ENCODE measurements around the gene WFS1.

The WFS1 gene

DNA sequence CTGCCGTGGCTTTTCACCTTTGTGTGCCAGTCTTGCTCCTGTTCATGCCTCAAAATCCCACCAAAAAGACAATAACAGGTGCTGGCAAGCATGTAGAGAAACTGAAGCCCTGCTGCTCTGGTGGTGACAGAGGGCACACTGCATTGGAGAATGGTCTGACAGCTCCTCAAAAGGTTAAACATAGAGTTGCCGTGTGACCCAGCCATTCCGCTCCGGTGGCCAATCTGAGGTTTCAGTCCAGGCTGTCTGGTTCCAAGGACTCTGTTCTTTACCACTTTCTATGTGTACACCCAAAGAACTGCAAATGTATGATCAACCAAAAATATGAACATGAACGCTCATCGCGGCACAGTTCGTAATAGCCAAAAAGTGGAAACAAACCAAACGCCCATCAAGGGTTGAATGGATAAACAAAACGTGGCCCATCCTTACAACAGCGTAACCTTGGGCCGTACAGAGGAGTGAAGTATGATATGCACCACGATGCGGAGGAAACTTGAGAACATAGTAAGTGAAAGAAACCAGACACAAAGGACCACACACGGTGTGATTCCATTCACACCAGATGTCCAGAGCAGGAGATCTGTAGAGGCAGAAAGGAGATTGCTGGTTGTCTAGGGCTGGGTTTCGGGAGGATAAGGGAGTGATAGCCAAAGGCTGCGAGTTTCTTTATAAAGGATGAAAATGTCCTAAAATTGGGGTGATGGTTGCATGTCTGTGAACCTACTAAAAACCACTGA is 33.6 kb upstream of the WFS1 start:
- DNase-seq = no peak

DNA sequence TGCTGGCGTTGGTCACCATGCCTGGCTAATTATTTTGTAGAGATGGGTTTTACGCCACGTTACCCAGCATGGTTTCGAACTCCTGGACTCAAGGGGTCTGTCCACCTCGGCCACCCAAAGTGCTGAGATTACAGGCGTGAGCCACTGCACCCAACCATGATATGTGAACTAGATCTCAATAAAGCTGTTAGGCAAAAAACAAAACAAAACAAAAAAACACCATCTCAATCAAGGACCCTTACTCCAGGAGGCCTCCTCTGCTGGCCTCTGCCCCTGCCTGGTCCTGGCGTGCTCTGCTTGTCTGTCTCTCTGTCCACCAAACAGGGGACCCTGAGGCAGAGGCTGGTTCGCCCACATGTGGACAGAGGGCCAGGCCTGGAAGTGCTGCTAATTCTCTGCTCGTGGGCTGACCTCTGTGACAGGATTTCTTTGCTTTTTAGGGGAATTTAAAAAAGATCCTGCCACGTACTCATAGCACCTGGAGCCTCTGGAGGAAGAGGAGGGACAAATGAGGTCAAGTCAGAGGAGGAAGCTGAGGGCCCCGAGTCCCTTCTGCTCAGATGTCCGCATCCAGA is 32.7 kb upstream of the WFS1 start:
- no peak for DNase-seq

DNA sequence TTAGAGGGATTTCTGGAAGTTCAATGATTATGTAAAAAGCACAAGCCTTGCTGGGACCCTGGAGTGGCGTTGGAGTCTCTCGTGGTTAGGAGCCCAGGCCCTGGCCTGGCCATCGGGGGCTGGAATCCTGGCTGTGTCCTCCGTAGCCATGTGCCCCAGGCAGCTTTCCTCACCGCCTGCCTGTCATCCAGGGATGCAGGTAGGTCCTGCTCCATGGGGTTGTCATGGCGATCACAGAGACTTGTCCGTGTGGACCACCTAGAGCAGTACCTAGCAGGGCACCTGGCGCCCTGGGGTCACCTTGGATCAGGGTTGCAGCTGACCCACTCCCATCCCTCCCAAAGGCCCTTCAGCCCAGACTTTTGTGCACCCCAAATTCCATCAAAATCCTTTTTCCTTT is 30.2 kb upstream of the WFS1 start:
- DNase-seq = no peak

DNA sequence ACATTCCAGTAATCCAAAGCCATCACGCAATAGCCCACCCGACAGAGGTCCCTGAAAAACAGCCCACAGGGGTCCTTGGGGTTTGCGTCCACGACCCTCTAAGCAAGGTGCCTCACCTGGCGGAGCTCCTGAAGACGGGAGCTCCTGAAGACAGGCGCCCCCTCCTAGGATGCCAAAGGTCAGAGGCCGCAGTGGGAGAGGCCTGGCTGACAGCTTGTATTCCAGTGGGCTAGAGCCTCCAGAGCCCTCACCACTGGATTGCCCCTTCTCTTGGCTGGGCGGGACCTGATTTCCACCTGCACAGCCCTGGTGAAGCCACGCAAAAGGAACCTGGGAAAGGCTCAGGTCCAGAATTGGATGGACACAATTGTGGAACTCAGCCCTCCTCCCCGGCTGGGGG is 29.7 kb upstream of the WFS1 start:
- no peak for DNase-seq

DNA sequence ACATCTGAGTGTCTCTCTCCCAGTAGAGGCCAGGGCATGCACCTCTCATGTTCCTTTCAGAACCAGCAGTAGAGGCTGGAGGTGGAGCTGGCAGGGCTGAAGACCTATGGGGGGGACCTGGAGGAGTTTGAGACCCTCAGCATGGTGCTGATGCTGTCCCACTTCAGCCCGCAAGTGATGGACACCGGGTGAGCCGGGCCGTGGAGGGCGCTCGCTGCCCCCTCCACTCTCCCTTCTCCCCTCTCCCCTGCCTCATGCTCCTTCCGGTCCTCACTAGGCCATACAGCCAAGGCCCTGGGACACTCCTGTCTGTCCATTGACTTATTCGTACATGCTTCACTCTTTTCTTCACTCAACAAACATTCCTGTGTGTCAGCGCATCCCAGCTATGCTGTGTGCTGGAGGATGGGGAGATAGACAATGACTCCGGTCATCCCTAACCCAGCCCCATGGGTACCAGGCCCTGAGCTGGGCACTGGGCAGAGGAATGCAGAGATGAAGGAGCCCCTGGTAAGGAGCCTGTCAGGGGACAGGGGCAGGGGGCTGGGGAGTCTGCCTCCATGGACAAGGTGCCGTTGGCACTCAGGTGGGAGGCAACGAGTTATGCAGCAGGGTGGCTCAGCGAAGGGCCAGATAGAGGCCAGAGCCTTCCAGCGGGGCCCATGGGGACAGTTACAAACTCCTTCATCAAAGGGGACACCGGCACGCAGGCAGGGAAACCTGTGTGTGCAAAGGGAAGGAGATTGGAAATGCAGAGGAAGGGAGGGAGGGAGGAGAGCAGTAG is 28.4 kb upstream of the WFS1 start:
- no peak for DNase-seq

DNA sequence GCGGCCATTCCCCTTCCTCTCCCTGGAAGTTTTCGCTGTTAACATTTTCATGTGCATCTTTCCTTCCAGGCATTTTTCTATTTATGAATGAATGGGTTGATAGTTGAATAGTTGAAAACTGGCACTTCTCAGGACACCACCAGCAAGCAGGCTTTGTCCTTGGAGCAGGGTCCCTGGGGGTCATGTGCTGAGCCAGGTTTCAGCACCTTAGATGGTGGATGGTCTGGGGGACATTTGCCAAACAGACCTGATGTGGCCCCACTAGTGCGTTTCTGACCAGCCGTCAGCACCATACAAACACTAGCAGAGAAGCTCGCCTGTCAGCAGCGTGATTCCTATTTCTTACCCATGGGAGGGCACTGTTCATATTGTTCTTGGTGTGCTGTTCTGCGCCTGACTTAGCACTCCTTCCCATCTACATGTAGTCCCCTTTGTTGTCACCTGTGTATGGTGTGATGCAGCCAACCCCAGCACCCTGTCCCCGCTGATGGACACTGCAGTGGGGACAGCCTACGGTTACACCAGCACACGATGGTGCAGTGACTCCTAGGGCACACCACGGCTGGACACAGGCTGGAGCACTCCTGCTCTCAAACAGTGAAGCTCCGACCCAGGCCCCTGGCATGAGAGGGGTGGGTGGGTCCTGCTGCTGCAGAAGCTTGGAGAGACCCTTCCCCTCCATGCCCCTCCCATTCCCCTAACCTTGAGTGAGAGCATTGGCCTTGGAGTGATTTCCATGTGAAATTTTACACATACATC is 27.2 kb upstream of the WFS1 start:
- DNase-seq = no peak

DNA sequence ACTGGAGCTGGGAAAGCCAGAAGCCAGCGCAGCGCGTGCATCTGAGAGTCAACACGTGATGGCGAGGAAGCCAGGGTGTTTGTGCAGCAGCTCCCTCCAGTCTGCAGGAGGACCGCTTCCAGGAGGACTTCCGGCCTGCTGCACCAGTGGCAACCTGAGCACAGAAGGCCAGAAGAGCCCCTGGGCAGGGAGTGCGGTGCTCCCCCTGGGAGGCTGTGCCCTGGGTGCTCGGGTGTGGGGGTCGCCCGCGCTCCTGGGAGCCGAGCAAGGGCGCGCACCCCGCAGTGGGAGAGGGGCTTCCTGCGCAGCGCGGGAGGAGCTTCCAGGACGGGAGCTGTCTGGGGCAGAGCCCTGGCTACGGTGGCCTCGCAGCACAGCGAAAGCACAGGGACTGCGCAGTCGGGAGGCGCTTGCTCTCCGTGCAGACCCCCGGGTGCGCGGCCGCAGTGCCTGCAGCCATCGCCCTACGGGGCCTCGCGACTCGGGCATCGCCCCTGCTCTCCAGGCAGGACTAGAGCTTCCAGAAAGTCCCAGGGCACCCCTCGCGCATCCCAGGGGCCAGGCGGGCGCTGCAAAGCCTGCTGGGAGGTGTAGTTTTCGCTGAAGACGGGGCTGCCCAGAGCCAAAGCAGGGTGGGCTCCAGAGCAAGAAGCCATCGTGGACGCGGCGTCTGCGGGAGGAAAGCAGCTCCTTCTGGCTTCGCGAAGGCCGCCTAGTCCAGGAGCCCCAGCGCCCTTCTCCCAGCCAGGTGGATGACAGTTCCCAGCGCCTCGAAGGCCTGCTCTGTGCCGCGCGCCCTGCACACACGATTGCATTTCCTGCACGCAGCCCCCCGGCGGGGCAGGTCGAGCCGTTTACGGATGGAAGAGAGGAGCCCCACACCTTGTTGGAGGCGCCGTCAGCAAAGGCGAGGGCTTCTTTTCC is 24.1 kb upstream of the WFS1 start:
- no peak for DNase-seq

DNA sequence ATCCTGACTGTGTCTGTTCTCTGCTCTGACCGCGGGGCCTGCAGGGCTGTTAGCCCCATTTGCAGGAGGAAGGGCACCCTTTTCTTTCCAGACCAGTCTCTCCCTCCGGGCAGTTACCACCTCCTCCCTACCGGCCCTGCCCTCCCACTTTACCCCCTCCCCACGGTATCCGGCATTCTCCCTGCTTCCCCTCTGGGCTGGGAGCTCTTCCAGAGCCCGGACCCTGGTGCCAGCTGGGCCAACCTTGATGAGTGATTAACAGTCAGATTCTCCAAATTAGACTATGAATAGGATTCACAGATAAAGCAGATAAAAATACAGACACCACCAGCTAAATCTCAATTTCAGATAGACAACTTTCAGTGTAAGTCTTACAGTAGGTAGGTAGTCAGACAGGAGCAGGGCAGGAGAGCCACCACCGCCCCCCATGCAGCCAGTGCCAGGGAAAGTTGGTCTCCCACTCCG is 23.4 kb upstream of the WFS1 start:
- DNase-seq = no peak

DNA sequence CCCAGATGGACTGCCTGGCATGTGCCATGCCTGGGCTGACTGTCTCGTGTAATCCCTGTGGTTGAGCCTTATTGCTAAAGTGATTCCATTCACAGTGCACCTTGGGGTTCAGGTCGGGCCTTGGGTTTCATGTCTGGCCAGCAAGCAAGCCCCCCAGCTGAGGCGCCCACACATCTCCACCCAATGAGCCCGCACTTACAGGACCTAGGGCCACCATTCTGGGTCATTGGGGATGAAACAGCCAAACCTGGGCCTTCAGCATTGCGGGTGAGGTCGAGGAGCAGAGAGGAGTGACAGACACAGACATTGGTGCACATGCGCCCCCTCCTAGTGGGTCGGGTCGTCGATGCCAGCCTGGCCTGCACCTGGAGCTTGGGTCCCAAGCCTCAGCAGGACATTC is 21.3 kb upstream of the WFS1 start:
- DNase-seq = no peak

DNA sequence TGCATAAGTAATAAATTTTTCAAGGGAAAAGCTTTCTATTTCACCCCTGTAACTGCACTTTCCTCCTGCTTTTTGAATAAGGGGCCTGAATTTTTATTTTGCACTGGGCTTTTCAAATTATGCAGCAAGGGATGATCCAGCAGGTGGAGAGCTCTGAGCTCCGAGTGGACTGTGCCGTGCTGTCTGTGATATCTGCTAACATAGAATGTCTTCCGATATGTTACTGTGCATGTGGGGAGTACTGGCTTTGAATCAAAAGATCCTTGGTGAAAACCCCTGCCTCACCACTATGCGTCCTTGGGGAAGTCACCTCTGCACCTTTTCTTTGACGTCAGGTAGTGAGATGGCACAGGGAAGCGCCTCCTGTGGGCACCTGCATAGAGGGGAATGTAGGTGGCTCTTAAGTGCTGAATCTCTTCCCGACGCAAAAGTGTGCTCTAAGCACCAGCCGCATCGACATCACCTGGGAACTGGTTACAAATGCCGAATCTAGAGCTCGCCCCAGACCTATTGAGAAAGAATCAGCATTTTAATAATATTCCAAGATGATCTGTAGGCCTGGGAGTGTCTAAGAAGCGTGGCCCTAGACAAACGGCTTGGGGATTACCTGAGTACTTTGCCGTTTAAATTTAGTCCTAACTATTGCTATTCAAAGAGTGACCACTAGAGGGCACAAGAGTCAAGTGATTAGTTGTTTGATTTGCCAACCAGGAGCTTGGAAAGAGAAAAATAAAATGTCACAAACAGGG is 19.2 kb upstream of the WFS1 start:
- DNase-seq = peak; percentile 72

DNA sequence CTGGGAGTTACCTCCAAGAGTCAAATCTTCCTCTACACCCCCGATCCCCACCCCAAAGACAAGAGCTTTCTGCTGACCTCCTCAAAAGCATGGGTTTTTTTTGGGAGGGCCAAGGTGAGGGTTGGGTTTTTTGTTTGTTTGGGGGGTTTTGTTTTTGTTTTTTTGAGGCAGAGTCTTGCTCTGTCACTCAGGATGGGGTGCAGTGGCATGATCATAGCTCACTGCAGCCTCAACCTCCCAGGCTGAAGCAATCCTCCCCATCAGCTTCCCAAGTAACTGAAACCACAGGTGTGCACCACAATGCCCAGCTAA is 18.7 kb upstream of the WFS1 start:
- no peak for DNase-seq

DNA sequence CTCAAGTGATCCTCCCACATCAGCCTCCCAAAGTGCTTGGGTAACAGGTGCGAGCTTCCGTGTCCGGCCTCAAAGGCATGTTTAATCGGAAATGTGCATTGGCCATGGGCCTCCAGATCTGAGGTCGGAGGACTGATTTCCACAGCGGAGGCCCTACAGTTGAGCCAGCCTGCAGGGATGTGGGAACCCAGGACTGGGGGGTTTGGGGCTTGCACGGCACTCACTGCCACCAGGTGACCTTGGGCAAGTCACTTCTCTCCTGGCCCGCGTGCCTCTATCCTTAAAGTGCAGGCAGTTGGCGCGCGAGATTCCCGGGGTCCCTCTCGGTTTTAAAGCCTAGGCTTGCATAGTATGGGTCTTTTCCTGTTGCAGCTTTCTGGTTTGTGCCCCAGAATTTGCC is 18.3 kb upstream of the WFS1 start:
- no peak for DNase-seq

DNA sequence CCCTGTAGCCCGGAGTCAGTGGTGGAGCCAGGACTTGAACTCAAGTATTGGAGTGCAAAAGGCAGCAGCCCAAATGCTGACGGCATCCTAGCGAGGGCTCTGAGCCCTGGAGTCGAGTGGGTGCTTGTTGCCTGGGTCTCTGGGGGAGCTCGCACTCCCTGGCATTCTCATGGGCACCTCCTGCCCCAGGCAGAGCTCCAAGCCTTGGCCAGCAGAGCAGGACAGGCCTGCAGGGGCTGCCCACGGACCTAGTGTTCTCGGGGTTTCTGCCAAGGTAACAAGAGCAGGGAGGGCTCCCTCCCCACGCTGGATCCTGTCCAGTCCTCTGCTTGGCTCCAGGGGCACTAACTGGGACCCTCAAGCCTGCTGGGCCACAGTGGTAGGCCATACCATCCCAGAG is 17.6 kb upstream of the WFS1 start:
- no peak for DNase-seq

DNA sequence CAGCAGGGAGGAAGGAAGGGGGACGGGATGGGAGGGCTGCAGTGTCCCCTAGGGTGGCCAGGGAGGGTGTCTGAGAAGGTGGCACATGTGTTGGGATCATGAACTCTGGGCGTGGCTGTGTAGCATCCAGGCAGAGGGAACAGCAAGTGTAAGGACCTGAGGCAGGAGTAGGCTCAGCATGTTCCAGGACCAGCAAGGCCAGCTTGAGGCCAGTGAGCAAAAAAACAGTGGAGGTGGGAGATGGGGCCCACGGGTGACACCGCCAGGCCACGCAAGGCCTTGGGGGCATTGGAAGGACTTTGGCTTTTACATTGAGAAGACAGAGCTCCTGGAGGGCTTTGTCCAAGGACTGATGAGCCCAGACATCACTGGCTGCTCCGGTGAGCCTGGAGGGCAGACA is 16.5 kb upstream of the WFS1 start:
- DNase-seq = no peak

DNA sequence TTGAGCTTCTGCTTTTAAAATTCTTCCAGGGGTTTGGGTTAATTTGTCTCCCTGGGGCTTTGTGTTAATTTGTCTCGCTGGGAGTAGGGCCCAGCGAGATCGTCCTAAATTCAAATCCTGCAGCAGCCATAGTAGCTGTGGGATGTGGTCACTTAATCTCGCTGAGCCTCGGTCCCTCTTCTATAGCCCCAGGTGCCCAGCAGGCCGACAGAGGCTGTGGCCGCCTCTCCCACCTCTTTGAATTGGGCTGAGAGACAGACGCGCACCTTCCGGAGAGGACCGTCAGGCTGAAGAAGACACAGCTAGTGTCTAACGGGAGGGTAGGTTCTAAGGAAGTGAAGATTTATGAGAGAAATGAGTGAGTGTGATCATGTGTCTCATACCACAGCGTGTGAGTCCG is 15.7 kb upstream of the WFS1 start:
- no peak for DNase-seq

DNA sequence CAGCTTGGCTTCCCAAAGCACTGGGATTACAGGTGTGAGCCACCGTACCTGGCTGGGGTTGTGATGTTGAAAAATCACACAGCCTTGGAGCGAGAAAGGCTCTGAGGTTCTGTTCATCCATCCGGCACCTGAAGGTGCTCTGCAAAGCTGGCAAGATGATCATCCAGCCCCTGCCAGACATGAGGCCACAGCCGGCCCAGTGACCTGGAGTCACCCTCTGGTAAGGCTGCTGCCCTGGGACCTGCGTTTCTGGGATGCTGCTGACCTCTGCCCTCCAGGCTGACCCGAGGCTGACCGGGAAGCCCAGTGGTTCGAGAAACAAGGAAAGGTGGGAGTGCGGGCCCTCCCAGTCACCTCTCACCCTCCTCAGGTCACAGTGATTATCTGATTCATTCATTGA is 13.5 kb upstream of the WFS1 start:
- no peak for DNase-seq

DNA sequence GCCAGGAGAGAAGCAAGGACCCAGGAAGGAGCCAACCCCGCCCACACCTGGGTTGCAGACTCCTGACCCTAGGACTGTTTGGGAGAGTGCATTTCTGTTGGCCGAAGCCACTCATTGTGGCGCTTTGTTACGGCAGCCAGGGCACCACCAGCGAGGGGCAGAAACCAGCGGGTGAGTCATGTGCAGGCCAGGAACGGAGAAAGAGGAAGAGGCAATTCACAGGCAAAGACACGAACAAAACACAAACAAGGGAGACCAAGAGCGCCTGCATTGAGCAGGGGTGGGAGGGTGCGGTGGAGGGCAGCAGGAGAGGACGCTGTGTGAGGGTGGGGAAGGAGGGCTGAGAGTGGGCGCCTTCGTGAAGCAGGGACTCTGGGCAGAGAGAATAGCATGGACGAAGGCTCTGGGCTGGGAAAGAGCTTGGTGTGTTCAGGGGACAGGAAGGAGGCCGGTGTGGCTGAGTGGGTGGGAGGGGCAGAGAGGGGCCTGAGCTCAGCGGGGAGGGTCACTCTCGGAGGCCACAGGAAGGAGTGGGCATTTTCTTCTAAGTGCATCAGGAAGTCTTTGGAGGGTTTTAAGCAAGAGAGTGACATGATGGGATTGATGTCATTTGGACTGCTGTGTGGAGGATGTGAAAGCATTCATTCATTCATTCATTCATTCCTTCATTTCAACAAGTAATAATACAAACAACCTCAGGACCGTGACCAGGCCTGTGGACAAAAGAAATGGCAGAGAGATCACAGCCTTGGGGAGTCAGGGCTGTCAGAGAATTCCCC is 12.2 kb upstream of the WFS1 start:
- DNase-seq = no peak

DNA sequence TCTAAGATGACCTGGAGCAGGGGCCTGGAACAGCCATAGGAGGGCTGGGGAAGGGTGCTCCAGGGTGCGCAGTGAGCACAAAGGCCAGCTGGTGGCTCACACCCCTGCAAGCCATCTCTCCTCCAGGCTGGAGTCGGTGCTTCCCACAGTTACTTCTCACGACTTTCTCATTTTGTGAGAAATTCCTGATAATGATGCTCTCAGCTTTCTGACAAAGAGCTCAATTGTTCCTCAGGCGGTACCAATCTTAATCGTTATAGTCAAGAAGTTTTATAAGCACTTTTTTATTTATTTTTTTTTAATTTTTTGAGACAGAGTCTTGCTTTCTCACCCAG is 11.7 kb upstream of the WFS1 start:
- DNase-seq = no peak

DNA sequence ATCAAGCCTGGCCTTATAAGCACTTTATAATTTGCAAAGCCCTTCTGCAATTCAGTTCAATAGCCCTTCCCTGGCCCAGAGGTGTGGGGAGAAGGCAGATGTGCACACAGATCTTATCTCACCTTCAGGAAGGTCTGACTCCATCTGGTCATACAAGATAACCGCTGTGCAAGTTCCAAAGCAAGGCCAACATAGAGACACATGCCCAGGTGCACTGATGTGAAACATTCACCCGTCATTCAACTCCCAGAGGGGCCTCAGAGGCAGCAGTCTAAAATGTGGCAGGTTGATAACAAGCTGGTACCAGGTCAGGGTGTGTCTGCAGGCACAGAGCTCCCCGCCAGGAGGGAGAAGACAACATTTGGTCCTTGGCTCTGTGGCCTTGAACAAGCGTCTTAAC is 10.9 kb upstream of the WFS1 start:
- DNase-seq = peak; percentile 4

DNA sequence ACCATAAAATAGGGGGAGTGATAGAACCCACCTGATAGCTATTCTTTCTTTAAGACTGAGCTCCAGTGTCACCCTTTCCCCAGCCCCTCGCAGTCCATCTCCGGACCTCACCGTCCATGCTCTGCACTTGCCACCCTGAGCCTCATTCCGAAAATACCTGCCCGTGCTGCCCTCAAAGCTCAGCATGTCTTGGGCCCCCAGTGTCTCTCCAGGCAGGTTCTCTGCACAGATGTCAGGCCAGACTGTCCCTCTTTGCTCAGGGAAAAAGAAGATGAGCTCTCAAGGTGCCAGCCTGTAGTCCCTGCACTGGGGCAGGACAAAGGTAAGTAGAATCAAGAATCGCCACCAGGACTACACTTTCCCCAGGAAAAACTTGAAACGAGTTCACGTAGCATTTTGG is 9.8 kb upstream of the WFS1 start:
- no peak for DNase-seq

DNA sequence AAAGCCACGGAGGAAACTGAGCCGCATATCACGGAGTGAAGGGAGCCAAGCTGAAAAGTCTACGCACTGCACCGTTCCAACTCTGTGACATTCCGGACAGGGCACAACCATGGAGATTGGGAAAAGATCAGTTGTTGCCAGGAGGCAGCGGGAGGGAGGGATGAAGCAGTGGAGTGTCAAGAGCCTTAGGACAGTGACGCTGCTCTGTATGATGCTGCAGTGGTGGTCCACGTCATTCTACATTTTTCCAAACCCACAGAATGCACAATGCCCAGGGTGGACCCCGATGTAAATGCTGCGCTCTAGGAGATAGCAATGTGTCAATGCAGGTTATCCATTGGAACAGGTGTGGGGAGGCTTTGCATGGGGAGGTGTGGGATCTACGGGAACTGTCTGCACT is 7.5 kb upstream of the WFS1 start:
- DNase-seq = no peak

Data from hematopoietic multipotent progenitor cell treated with erythropoietin and hydrocortisone succinate and interleukin-3 and kit ligand, for 8 days (in vitro differentiated cells).